CD14-positive monocyte (primary cell): ENCODE results near the gene MAMDC2. TPM values are rescaled to one million over a fixed set of nuclear protein-coding genes. Genes with fewer than 3 reads are reported as not detected.

Experiments used
- DNase-seq, 3 donors: peaks; one replicate each; pipeline ENCODE4 v3.0.0-alpha.2; 2011 to 2022
- H2AFZ ChIP-seq: 2 replicates; pipeline ENCODE4 v1.6.0; 2012; ENCODE audit warnings: mild to moderate bottlenecking, low read depth, low read length, inconsistent platforms; ENCODE audit not compliant: insufficient read depth, poor library complexity, severe bottlenecking
- H3K27ac ChIP-seq, 2 donors: 1 replicate in 1 of 2; 2 replicates in 1 of 2; pipeline ENCODE4 v1.5.1; 2012 to 2013; ENCODE audit warnings: low read length in 2 of 2, control low read depth in 1 of 2, inconsistent platforms in 1 of 2, low read depth in 1 of 2, mild to moderate bottlenecking in 1 of 2
- H3K27me3 ChIP-seq, 2 donors: one replicate each; pipeline versions ENCODE4 v1.6.0 to v1.6.1; 2011 to 2013; ENCODE audit warnings: low read length in 2 of 2; ENCODE audit not compliant: control insufficient read depth in 2 of 2, insufficient read depth in 2 of 2
- H3K36me3 ChIP-seq, 2 donors: replicated peaks in 1 of 2; 1 replicate in 1 of 2; 2 replicates in 1 of 2; pipeline versions ENCODE4 v1.5.1 to v1.6.1; 2012 to 2013; ENCODE audit warnings: low read length in 2 of 2, control low read depth in 1 of 2, inconsistent platforms in 1 of 2, mild to moderate bottlenecking in 1 of 2; ENCODE audit not compliant: insufficient read depth in 2 of 2, control insufficient read depth in 1 of 2
- H3K4me1 ChIP-seq, 2 donors: 1 replicate in 1 of 2; 2 replicates in 1 of 2; pipeline versions ENCODE4 v1.5.1 to v1.6.1; 2012 to 2013; ENCODE audit warnings: low read length in 2 of 2, control low read depth in 1 of 2, inconsistent platforms in 1 of 2, mild to moderate bottlenecking in 1 of 2, moderate library complexity in 1 of 2; ENCODE audit not compliant: insufficient read depth in 2 of 2, control insufficient read depth in 1 of 2
- H3K4me2 ChIP-seq: replicated peaks from 2 replicates; pipeline ENCODE3; 2012; ENCODE audit warnings: low read length, moderate library complexity, mild to moderate bottlenecking; ENCODE audit not compliant: poor library complexity, severe bottlenecking; ENCODE audit errors: extremely low read depth
- H3K4me3 ChIP-seq, 3 experiments: fragments of 200-600 bp in 1 of 3; sonication (generic) in 1 of 3; replicated peaks in 1 of 3; 1 replicate in 2 of 3; 2 replicates in 1 of 3; pipeline ENCODE4 v1.5.1; 2011 to 2013; ENCODE audit warnings: low read length in 3 of 3, mild to moderate bottlenecking in 3 of 3, control low read depth in 2 of 3, low read depth in 2 of 3, inconsistent platforms in 1 of 3, moderate library complexity in 1 of 3
- H3K79me2 ChIP-seq: 2 replicates; pipeline ENCODE4 v1.6.0; 2012; ENCODE audit warnings: mild to moderate bottlenecking, control low read depth, inconsistent platforms, low read length, moderate library complexity; ENCODE audit not compliant: insufficient read depth
- H3K9ac ChIP-seq: 2 replicates; pipeline ENCODE4 v1.6.0; 2017; ENCODE audit warnings: low read length, mild to moderate bottlenecking; ENCODE audit not compliant: insufficient read depth, poor library complexity, severe bottlenecking
- H3K9me3 ChIP-seq, 2 donors: replicated peaks in 1 of 2; 1 replicate in 1 of 2; 2 replicates in 1 of 2; pipeline versions ENCODE4 v1.5.1 to v1.6.1; 2012 to 2013; ENCODE audit warnings: low read length in 2 of 2, control low read depth in 1 of 2; ENCODE audit not compliant: control insufficient read depth in 1 of 2, insufficient read depth in 1 of 2
- H4K20me1 ChIP-seq: 2 replicates; pipeline ENCODE4 v1.6.0; 2012; ENCODE audit warnings: mild to moderate bottlenecking, low read length, control low read depth, moderate library complexity; ENCODE audit not compliant: insufficient read depth
- H3K27ac Mint-ChIP-seq, 7 donors: one replicate each; pipeline ENCODE4 v1.8.0; 2020; ENCODE audit warnings: mild to moderate bottlenecking in 7 of 7, mixed read lengths in 7 of 7, moderate library complexity in 6 of 7, inconsistent platforms in 2 of 7
- H3K27me3 Mint-ChIP-seq, 3 donors: one replicate each; pipeline ENCODE4 v1.8.0; 2021 to 2022; ENCODE audit warnings: low read depth in 3 of 3, mild to moderate bottlenecking in 3 of 3, mixed read lengths in 3 of 3, moderate library complexity in 3 of 3, inconsistent platforms in 1 of 3
- H3K36me3 Mint-ChIP-seq, 2 donors: one replicate each; pipeline ENCODE4 v1.8.0; 2020; ENCODE audit warnings: mixed read lengths in 2 of 2, inconsistent platforms in 1 of 2, mild to moderate bottlenecking in 1 of 2
- H3K4me1 Mint-ChIP-seq: one replicate; pipeline ENCODE4 v1.8.0; 2020; ENCODE audit warnings: mild to moderate bottlenecking, mixed read lengths
- H3K4me3 Mint-ChIP-seq, 2 donors: one replicate each; pipeline ENCODE4 v1.8.0; 2020; ENCODE audit warnings: mild to moderate bottlenecking in 2 of 2, mixed read lengths in 2 of 2, moderate library complexity in 1 of 2
- H3K9me3 Mint-ChIP-seq, 7 donors: one replicate each; pipeline ENCODE4 v1.8.0; 2020 to 2022; ENCODE audit warnings: mixed read lengths in 7 of 7, mild to moderate bottlenecking in 6 of 7, moderate library complexity in 6 of 7, inconsistent platforms in 2 of 7
- WGBS: methylation state at CpG from one replicate; pipeline ENCODE4 v1.1.5; 2013; ENCODE audit warnings: missing lambda C conversion rate; ENCODE audit not compliant: insufficient coverage; 5-methylcytosine and 5-hydroxymethylcytosine counted together
- intact Hi-C, 2 donors: fragments of 100-400 bp; cut with micrococcal nuclease; formaldehyde crosslinking; loops; one replicate each; pipeline versions ENCODE4 v1.15.0 to v1.15.1; 2023
- polyA plus RNA-seq, 3 donors: library from polyadenylated mRNA; depleted of rRNA in 1 of 3; unstranded in 2 of 3; stranded (reverse) in 1 of 3; fragments of 300-500 nt in 2 of 3; fragments of >200 nt in 1 of 3; fragmentation: Illumina TruSeq in 2 of 3; gene quantifications; 1 replicate in 2 of 3; 2 replicates in 1 of 3; pipeline ENCODE4 v1.2.3, GENCODE V29; 2012 to 2021
- TF ChIP-seq, protein P1 (sequence below): fragments of 200-600 bp; IDR thresholded peaks from one replicate; pipeline ENCODE4 v1.8.0; 2022; ENCODE audit warnings: antibody characterized with exemption, mild to moderate bottlenecking

MAMDC2 gene
- polyA plus RNA-seq, 3 donors, result 0.05 to 0.09 TPM; not detected in 1

DNA sequence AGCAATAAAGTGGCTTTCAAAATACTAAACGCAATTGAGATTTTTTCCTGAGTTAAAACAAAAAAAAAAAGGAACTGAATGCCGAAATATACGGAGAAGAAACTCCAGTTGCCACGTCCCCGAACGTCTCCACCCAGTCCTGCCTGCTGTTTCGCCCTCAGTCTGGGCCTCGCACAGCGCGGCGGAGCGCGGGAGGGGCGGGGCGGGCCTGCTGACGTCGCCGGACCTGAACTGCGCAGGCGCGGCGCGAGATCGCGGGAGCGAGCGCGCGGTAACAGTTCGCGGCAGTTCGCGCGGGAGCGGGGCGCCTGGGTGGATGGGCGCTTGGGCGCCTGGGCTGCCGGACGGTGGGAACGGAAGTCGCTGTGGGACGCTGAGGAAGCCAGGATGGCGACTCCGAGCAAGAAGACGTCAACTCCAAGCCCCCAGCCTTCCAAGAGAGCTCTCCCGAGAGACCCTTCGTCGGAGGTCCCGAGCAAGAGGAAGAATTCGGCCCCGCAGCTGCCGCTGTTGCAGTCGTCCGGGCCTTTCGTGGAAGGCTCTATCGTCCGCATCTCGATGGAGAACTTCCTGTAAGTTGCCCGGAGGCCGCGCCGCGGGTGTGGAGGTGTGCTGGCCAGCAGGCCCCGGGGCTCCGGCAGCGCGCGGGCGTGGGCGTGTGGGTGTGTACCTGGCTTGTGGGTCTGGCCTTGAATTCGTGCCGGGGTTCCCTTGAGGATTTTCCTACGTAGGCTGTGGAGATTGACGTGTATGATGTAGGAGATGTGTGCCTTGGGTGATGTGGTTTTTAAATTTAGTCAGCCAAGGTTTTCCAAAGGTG, 215.3 kb downstream of the MAMDC2 start, which contains the start of gene SMC5:
SMC5 (plus strand) TSS at position 287 of the 820 bp plus-strand sequence; CDS start at position 388, 101 bp downstream.
- Histone ChIP-seq H3K4me2 (peak within 1 kb of the TSS; percentile 92), H3K4me3 (peak within 1 kb of the TSS; percentile 81 to 91 (median 86)), H3K36me3 (peaks cover 4 to 36% of the 10 kb centered on the region in 2 donors), H3K27me3 (no peaks in the 10 kb centered on the region), H4K20me1 (peaks cover 40% of the 10 kb centered on the region), H3K4me1 (peaks cover 25 to 34% of the 10 kb centered on the region in 2 donors), H2AFZ (peak within 1 kb of the TSS; percentile 98), H3K9me3 (no peaks in the 10 kb centered on the region), H3K9ac (peak within 1 kb of the TSS; percentile 90), H3K27ac (peak within 1 kb of the TSS; percentile 93 to 96), H3K79me2 (peaks cover 49% of the 10 kb centered on the region)
- Mint-ChIP-seq H3K27ac (peak within 1 kb of the TSS; percentile 86 to 98 (median 94)), H3K36me3 (peaks cover 20 to 28% of the 10 kb centered on the region in 2 donors), H3K4me1 (peaks cover 53% of the 10 kb centered on the region), H3K9me3 (peaks cover 0 to 3% (median 0%) of the 10 kb centered on the region in 7 donors), H3K27me3 (peaks cover 0 to 3% (median 0%) of the 10 kb centered on the region in 3 donors), H3K4me3 (peak within 1 kb of the TSS; percentile 92 to 94)
- peak; percentile 86 to 91 (median 91) for DNase-seq
- intact Hi-C loops, result loop anchor here in 1 of 2 donors (10.0 kb wide), 1 partner anchor 346 kb away; no protein-coding TSS in a partner anchor
- 1% methylated on average over 73 of the region's 75 CpGs for WGBS
- TF ChIP-seq, protein P1, sequence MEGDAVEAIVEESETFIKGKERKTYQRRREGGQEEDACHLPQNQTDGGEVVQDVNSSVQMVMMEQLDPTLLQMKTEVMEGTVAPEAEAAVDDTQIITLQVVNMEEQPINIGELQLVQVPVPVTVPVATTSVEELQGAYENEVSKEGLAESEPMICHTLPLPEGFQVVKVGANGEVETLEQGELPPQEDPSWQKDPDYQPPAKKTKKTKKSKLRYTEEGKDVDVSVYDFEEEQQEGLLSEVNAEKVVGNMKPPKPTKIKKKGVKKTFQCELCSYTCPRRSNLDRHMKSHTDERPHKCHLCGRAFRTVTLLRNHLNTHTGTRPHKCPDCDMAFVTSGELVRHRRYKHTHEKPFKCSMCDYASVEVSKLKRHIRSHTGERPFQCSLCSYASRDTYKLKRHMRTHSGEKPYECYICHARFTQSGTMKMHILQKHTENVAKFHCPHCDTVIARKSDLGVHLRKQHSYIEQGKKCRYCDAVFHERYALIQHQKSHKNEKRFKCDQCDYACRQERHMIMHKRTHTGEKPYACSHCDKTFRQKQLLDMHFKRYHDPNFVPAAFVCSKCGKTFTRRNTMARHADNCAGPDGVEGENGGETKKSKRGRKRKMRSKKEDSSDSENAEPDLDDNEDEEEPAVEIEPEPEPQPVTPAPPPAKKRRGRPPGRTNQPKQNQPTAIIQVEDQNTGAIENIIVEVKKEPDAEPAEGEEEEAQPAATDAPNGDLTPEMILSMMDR, result no peak

DNA sequence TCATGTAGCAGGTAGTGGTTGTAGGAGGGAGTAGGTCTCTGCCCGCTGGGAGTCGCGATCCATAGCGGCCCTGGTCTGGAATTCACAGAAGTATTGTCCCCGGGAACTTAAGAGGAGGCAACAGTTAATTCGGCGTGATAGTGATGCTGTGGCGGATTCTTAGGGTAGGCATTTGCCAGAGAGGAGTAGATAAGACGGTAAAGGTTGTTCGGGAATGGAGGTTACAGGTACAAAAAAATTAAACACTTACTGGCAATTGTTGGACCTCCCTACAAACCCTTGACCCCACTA, 215.8 kb downstream of the MAMDC2 start:
- Histone ChIP-seq H3K9ac (peak overlapping the region; percentile 90), H3K9me3 (no peaks in the 10 kb centered on the region), H3K79me2 (peaks cover 52% of the 10 kb centered on the region), H3K4me3 (peak overlapping the region; percentile 57 to 91 (median 86)), H4K20me1 (peaks cover 40% of the 10 kb centered on the region), H3K4me2 (peak overlapping the region; percentile 92), H2AFZ (peak overlapping the region; percentile 98), H3K36me3 (peaks cover 8 to 42% of the 10 kb centered on the region in 2 donors), H3K27ac (peak overlapping the region; percentile 93 to 96), H3K4me1 (peaks cover 25 to 34% of the 10 kb centered on the region in 2 donors), H3K27me3 (no peaks in the 10 kb centered on the region)
- peak overlapping the region; percentile 86 to 98 (median 94) for H3K27ac Mint-ChIP-seq
- DNase-seq, result no peak
- peaks cover 0 to 3% (median 0%) of the 10 kb centered on the region in 7 donors for H3K9me3 Mint-ChIP-seq
- WGBS, result 0% methylated on average over 5 of the region's 10 CpGs
- TF ChIP-seq, protein P1, result no peak
- intact Hi-C loops, result loop anchor here in 1 of 2 donors (10.0 kb wide), 1 partner anchor 345 kb away; no protein-coding TSS in a partner anchor
- peaks cover 0 to 3% (median 0%) of the 10 kb centered on the region in 3 donors for H3K27me3 Mint-ChIP-seq
- peak overlapping the region; percentile 92 to 94 for H3K4me3 Mint-ChIP-seq
- peaks cover 24 to 32% of the 10 kb centered on the region in 2 donors for H3K36me3 Mint-ChIP-seq
- H3K4me1 Mint-ChIP-seq, result peaks cover 53% of the 10 kb centered on the region
